ENCODE measurements around the gene OBP2B. TPM values are rescaled to one million over a fixed set of nuclear protein-coding genes. Genes with fewer than 3 reads are reported as not detected.

OBP2B gene
- polyA plus RNA-seq, 1 experiment = not detected

DNA sequence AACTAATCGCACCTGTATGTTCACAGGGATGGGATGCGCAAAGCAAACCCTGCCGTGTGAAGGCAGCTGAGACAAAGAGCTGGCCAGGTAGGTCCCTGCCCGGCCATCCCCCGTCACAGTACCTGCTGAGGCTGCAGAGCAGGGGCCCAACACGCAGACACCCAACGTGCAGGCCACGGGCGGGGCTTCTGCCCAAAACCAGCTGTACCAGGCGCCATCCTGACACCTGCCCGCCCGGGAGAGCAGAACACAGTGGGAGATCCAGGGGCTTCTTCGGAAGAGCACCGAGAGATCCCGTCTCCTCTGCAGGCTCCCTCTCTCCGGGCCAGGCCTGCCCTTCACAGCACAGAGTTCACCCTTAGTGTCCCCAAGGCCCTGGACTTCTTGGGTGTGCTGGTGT is 37.5 kb upstream of the OBP2B start:
- DNase-seq (ENCODE audit: low read depth, low spot score) = no peak
- peaks cover 10% of the 10 kb centered on the region for H3K27me3 ChIP-seq (ENCODE audit: control insufficient read depth, insufficient read depth, low read length)
- POLR2A ChIA-PET = no interaction called here
- no peak overlapping the region for H3K4me3 ChIP-seq (ENCODE audit: low read depth, low read length)
- TF ChIP-seq, protein P1, sequence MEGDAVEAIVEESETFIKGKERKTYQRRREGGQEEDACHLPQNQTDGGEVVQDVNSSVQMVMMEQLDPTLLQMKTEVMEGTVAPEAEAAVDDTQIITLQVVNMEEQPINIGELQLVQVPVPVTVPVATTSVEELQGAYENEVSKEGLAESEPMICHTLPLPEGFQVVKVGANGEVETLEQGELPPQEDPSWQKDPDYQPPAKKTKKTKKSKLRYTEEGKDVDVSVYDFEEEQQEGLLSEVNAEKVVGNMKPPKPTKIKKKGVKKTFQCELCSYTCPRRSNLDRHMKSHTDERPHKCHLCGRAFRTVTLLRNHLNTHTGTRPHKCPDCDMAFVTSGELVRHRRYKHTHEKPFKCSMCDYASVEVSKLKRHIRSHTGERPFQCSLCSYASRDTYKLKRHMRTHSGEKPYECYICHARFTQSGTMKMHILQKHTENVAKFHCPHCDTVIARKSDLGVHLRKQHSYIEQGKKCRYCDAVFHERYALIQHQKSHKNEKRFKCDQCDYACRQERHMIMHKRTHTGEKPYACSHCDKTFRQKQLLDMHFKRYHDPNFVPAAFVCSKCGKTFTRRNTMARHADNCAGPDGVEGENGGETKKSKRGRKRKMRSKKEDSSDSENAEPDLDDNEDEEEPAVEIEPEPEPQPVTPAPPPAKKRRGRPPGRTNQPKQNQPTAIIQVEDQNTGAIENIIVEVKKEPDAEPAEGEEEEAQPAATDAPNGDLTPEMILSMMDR (IDR thresholded peaks at IDR 0.05; ENCODE audit: low read depth, low read length) = no peak
- no peaks in the 10 kb centered on the region for H3K9me3 ChIP-seq (ENCODE audit: control insufficient read depth, insufficient read depth, low read length)
- CTCF ChIA-PET = no interaction called here
- H3K27ac ChIP-seq (ENCODE audit: low read depth, low read length) = no peak overlapping the region

DNA sequence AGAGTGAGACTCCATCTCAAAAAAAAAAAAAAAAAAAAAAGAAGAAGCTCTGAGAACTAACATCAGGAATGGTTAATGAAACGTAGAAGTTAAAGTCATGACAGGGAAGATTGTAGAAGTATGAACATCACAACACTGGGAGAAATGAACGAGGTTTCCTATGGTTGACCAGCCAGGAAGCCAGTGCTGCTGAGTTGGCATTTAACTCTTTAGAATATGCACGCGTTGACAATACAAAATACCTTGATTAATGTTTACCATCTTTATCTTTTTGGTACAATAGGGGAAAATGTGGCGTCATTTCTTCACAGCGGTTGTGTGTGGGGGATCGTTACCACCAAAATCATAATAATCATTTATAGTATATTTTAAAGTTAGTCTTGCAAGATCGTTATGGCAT is 33.9 kb upstream of the OBP2B start:
- DNase-seq (ENCODE audit: low read depth, low spot score) = no peak
- H3K27ac ChIP-seq (ENCODE audit: low read depth, low read length) = no peak overlapping the region
- H3K4me3 ChIP-seq (ENCODE audit: low read depth, low read length) = no peak overlapping the region
- ChIA-PET POLR2A (no interaction called here), CTCF (interaction anchor here (0.6 kb wide), 1 partner anchor 188 kb away, joined by 3 read pairs; no protein-coding TSS in a partner anchor)
- TF ChIP-seq, protein P1 (IDR thresholded peaks at IDR 0.05; ENCODE audit: low read depth, low read length) = no peak
- peaks cover 8% of the 10 kb centered on the region for H3K27me3 ChIP-seq (ENCODE audit: control insufficient read depth, insufficient read depth, low read length)
- no peaks in the 10 kb centered on the region; the same call in 1 of the 2 replicates for H3K9me3 ChIP-seq (ENCODE audit: control insufficient read depth, insufficient read depth, low read length)

DNA sequence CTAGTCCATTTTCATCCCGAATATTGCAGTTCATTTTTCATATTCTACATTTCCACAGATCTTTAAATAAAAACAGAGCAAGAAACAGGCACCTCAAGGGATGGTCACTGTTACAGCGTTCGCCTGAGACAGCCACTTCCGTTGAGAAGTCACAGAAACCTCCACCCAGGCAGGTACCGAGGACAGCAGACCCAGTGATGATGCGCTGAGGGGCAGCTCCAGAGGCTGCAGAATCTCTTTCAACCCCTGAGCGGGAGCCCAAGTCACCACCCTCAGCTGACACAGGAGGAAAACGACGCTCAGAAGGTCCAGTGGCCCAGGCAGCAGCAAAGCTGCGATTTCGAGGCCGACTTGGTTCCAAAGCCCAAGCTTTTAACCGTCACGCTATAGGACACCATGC is 33.2 kb upstream of the OBP2B start:
- ChIA-PET POLR2A (no interaction called here), CTCF (no interaction called here)
- TF ChIP-seq, protein P1 (IDR thresholded peaks at IDR 0.05; ENCODE audit: low read depth, low read length) = no peak
- H3K27me3 ChIP-seq (ENCODE audit: control insufficient read depth, insufficient read depth, low read length) = peaks cover 8% of the 10 kb centered on the region
- no peak overlapping the region for H3K4me3 ChIP-seq (ENCODE audit: low read depth, low read length)
- H3K9me3 ChIP-seq (ENCODE audit: control insufficient read depth, insufficient read depth, low read length) = no peaks in the 10 kb centered on the region; the same call in 1 of the 2 replicates
- no peak overlapping the region for H3K27ac ChIP-seq (ENCODE audit: low read depth, low read length)
- no peak for DNase-seq (ENCODE audit: low read depth, low spot score)

DNA sequence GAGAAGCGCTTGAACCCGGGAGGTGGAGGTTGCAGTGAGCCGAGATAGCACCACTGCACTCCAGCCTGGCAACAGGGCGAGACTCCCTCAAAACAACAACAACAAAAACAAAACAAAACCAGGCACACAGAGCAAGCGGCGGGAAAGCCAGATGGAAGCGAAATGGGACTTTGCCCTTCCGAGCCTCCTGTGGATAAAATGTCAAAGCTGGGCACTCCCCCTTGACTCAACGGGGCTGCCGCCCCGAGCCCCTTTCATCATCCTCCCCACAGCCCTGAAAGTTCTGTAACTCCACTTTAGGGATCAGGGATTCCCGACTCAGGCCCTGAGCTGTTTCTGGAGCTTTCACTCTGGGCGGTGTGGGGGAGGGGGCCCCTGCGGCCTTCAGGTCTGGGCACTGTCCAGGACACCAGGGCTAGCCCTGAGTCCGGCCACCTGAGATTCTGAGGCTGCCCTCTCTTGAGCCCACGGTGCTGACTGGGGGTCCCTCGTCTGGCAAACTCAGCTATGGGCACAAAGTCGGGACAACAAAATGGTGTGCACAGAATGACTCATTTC is 30.6 kb upstream of the OBP2B start:
- no peaks in the 10 kb centered on the region; the same call in 1 of the 2 replicates for H3K9me3 ChIP-seq (ENCODE audit: control insufficient read depth, insufficient read depth, low read length)
- DNase-seq (ENCODE audit: low read depth, low spot score) = no peak
- H3K4me3 ChIP-seq (ENCODE audit: low read depth, low read length) = no peak overlapping the region
- H3K27me3 ChIP-seq (ENCODE audit: control insufficient read depth, insufficient read depth, low read length) = peaks cover 12% of the 10 kb centered on the region
- no peak overlapping the region for H3K27ac ChIP-seq (ENCODE audit: low read depth, low read length)
- TF ChIP-seq, protein P1 (IDR thresholded peaks at IDR 0.05; ENCODE audit: low read depth, low read length) = no peak
- ChIA-PET CTCF (interaction anchor here (0.7 kb wide), 1 partner anchor 91 kb away, joined by 4 read pairs; no protein-coding TSS in a partner anchor), POLR2A (no interaction called here)

DNA sequence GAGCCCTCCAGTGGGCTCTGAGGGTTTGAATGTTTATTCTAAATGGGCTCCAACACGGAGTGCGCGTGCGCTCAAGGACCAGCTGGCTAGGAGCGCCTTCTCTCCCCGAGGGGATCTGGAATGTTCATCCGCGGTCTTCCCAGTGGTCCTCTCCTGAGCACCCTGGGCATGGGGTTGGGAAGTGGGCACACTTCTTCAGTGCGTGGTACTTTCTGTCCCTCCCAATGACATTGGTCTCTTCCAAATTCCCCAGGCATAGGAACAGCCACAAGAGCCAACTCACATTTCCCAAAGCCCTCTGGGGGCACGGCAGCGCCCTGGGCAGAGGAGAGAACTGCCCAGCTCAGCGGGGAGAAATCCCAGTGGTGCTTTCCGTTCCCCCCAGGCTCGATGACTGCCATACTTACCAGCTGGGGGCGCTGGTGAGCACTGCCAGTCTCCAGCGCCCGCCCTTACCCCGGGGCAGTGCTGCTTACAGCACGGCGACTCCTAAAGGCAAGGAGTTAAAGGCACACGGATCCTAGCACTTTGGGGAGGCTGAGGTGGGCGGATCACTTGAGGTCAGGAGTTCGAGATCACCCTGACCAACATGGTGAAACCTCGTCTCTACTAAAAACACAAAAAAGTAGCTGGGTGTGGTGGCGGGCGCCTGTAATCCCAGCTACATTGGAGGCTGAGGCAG is 29.9 kb upstream of the OBP2B start:
- H3K4me3 ChIP-seq (ENCODE audit: low read depth, low read length) = no peak overlapping the region
- H3K27me3 ChIP-seq (ENCODE audit: control insufficient read depth, insufficient read depth, low read length) = peaks cover 12% of the 10 kb centered on the region
- TF ChIP-seq, protein P1 (IDR thresholded peaks at IDR 0.05; ENCODE audit: low read depth, low read length) = peak; percentile 42
- no peak for DNase-seq (ENCODE audit: low read depth, low spot score)
- POLR2A ChIA-PET = no interaction called here
- no peaks in the 10 kb centered on the region; the same call in 1 of the 2 replicates for H3K9me3 ChIP-seq (ENCODE audit: control insufficient read depth, insufficient read depth, low read length)
- no peak overlapping the region for H3K27ac ChIP-seq (ENCODE audit: low read depth, low read length)
- CTCF ChIA-PET = interaction anchor here (0.6 to 0.7 kb wide), 3 partner anchors 54 to 91 kb away, joined by 3 to 5 read pairs (median 4); no protein-coding TSS in a partner anchor
